SK-N-MC (cell line): Measurements from ENCODE around the gene THAP3.

ENCODE experiments used
- DNase-seq: peaks from one replicate; pipeline ENCODE4 v3.0.0-alpha.2; 2011; ENCODE audit warnings: low read depth, low spot score
- H3K27ac ChIP-seq: fragments of 200-600 bp; sonication (generic); 2 replicates; pipeline ENCODE4 v1.5.1; 2016; ENCODE audit warnings: mixed run types
- H3K36me3 ChIP-seq: fragments of 200-600 bp; sonication (generic); 2 replicates; pipeline ENCODE4 v1.6.1; 2017; ENCODE audit warnings: antibody characterized with exemption, low read length, mixed read lengths; ENCODE audit not compliant: insufficient read depth
- H3K4me3 ChIP-seq: fragments of 200-600 bp; sonication (generic); 2 replicates; pipeline ENCODE4 v1.5.1; 2016
- H3K9ac ChIP-seq: fragments of 200-600 bp; sonication (generic); 2 replicates; pipeline ENCODE4 v1.8.0; 2017; ENCODE audit warnings: mixed run types, mixed read lengths; ENCODE audit not compliant: insufficient read length
- H3K9me3 ChIP-seq: fragments of 200-600 bp; sonication (generic); 2 replicates; pipeline ENCODE4 v1.6.1; 2017; ENCODE audit warnings: low read depth, mild to moderate bottlenecking, antibody characterized with exemption, low read length, moderate library complexity, mixed read lengths
- EZH2 ChIP-seq: fragments of 200-600 bp; sonication (generic); IDR thresholded peaks from one replicate; pipeline ENCODE4 v1.6.1; 2017; ENCODE audit warnings: antibody characterized with exemption
- FOXP2 ChIP-seq: optimal IDR thresholded peaks from 2 replicates; pipeline ENCODE3; 2011; ENCODE audit warnings: mild to moderate bottlenecking, moderate library complexity; ENCODE audit not compliant: insufficient read depth; ENCODE audit errors: extremely low read length, control extremely low read depth
- POLR2AphosphoS5 ChIP-seq: IDR thresholded peaks from 2 replicates; pipeline ENCODE4 v1.6.1; 2012; ENCODE audit warnings: mild to moderate bottlenecking, low read depth, low read length, borderline replicate concordance

THAP3 gene

GRCh38 chr1:6666696-6667095, 42.0 kb downstream of the THAP3 start:
- H3K27ac ChIP-seq: no peak overlapping the region
- no peak overlapping the region for H3K9ac ChIP-seq
- no peak for DNase-seq
- H3K4me3 ChIP-seq: no peak overlapping the region
- no peak for TF ChIP-seq FOXP2
- TF ChIP-seq EZH2: no peak
- no peaks in the 10 kb centered on the region for H3K9me3 ChIP-seq
- H3K36me3 ChIP-seq: peaks cover 46% of the 10 kb centered on the region

GRCh38 chr1:6667139-6667538, 42.5 kb downstream of the THAP3 start:
- Histone ChIP-seq H3K4me3 (no peak overlapping the region), H3K27ac (no peak overlapping the region), H3K9me3 (no peaks in the 10 kb centered on the region), H3K9ac (no peak overlapping the region), H3K36me3 (peaks cover 49% of the 10 kb centered on the region)
- no peak for DNase-seq
- TF ChIP-seq FOXP2: no peak
- TF ChIP-seq EZH2: no peak
- TF ChIP-seq POLR2AphosphoS5: no peak

DNA sequence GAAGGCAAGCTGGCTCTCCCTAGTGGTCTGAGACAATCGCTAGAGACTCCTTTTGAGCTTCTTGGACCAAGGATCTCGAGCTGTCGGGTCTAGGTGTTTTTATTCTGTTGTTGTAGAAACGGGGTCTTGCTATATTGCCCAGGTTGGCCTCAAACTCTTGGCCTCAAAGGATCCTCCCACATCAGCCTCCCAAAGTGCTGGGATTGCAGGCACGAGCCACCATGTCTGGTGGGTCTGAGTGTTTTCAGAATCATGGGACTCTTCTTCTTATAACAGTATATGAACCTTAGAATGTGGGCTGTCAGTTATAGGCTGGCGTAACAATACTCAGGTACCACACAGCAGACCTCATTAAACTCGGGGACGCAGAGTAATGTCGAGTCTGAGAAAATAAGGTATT, 43.8 kb downstream of the THAP3 start:
- Histone ChIP-seq H3K4me3 (no peak overlapping the region), H3K36me3 (peaks cover 45% of the 10 kb centered on the region), H3K27ac (no peak overlapping the region), H3K9me3 (no peaks in the 10 kb centered on the region), H3K9ac (no peak overlapping the region)
- DNase-seq: no peak
- TF ChIP-seq FOXP2 (no peak), EZH2 (no peak), POLR2AphosphoS5 (no peak)

GRCh38 chr1:6672558-6672957, 47.9 kb downstream of the THAP3 start:
- TF ChIP-seq POLR2AphosphoS5 (no peak), EZH2 (no peak), FOXP2 (no peak)
- H3K36me3 ChIP-seq: peaks cover 47% of the 10 kb centered on the region; the same call in 1 of the 2 replicates
- H3K9me3 ChIP-seq: no peaks in the 10 kb centered on the region
- DNase-seq: no peak
- no peak overlapping the region for H3K9ac ChIP-seq
- H3K4me3 ChIP-seq: no peak overlapping the region
- H3K27ac ChIP-seq: no peak overlapping the region

DNA sequence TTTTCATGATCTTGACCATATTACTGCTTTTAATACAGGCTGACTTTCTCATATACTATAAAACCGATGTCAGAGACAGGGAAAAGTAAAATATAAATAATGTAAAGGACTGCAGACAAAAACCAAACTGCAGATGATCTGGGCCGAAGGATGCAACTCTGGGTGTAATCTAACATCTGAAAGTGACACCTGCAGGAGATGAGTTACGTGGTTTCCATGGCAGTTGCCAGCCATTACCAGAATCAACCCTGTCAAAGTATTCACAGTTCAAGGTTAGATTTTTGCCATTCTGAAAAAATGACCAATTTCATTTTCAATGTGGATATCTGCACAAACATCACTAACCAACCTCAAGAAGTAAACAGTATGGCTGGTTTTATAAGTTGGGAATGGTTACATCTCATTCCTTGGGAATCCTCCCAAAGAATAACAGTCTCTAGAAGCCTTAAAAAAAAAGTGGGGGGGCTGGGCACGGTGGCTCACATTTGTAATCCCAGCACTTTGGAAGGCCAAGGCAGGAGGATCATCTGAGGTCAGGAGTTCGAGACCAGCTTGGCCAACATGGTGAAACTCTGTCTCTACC, 49.2 kb downstream of the THAP3 start:
- DNase-seq: no peak
- peaks cover 53% of the 10 kb centered on the region; the same call in 1 of the 2 replicates for H3K36me3 ChIP-seq

DNA sequence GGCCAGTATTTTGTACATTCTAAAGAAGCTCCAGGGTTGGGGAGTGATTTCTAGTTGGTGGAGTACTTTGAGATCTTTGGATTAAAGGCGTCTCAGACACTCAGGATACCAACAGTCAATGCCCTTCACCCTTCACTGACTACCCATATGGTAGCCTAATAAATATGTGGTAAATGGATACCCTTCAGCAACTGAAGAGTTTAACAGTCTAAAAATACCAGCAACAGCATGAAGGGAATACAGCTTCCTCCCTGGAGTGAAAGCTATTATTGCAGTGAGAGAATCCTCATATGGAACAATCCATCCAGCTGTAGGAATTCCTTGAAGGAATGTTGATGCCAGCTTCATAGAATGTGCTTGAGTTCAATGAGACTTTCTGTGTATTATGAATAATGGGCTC, 50.1 kb downstream of the THAP3 start:
- TF ChIP-seq EZH2 (no peak), POLR2AphosphoS5 (no peak), FOXP2 (no peak)
- Histone ChIP-seq H3K9ac (no peak overlapping the region), H3K36me3 (peaks cover 61% of the 10 kb centered on the region)

More for the DNA sequence above, 49.2 kb downstream of the THAP3 start:
- H3K9me3 ChIP-seq: no peaks in the 10 kb centered on the region
- TF ChIP-seq FOXP2: no peak
- TF ChIP-seq POLR2AphosphoS5: no peak
- no peak for TF ChIP-seq EZH2
- no peak overlapping the region for H3K27ac ChIP-seq
- H3K4me3 ChIP-seq: no peak overlapping the region
- H3K9ac ChIP-seq: no peak overlapping the region

DNA sequence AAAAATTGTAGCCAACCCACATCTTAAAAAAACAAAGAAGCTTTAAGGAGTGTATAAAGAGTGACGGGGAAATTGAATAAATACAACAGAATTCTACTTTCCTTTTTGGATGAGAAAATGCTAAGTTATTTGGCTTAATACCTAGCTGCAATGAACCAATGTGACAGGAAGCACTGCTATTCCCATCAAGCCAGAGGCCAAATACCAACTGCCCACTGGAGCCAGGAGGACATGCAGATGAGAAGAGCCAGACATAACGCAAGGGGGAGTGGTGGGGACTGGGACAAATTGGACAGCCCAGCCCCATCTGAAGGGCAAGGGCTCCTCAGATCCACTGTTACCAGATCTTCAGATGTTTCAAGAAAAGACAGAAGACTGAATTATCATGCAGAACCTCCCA, 51.3 kb downstream of the THAP3 start:
- Histone ChIP-seq H3K4me3 (no peak overlapping the region), H3K27ac (no peak overlapping the region), H3K9ac (no peak overlapping the region), H3K9me3 (no peaks in the 10 kb centered on the region), H3K36me3 (peaks cover 69% of the 10 kb centered on the region)
- DNase-seq: no peak
- TF ChIP-seq EZH2: no peak

More for the DNA sequence above, 50.1 kb downstream of the THAP3 start:
- H3K4me3 ChIP-seq: no peak overlapping the region
- DNase-seq: no peak
- no peak overlapping the region for H3K27ac ChIP-seq
- no peaks in the 10 kb centered on the region for H3K9me3 ChIP-seq
